CD4-positive, alpha-beta T cell treated with Interleukin-21 for 1 hour (primary cell): ENCODE results near the gene PPIL4.
"Not testable (repeated sequence)": the region's sequence is repeated elsewhere in the genome, so short reads cannot be mapped to it uniquely, and the experiment has no call there.

Experiments
- DNase-seq: peaks from one replicate; pipeline ENCODE4 v3.0.0-alpha.2; 2020

Gene PPIL4

GRCh38 chr6:149483334-149483725 is 62.5 kb downstream of the PPIL4 start:
- DNase-seq = peak; percentile 32

- DNase-seq = peak; percentile 50
These were observed 63.1 kb downstream of the PPIL4 start for GRCh38 chr6:149482545-149483333.

- peak; percentile 82 for DNase-seq
These were observed 65.2 kb downstream of the PPIL4 start for GRCh38 chr6:149480502-149481280.

GRCh38 chr6:149478631-149479314 is 67.1 kb downstream of the PPIL4 start:
- no peak for DNase-seq

- DNase-seq = no peak
These were observed 68.3 kb downstream of the PPIL4 start for GRCh38 chr6:149477544-149477943.

GRCh38 chr6:149476789-149477455 is 68.9 kb downstream of the PPIL4 start:
- no peak for DNase-seq

- peak; percentile 33 for DNase-seq
These were observed 71.5 kb downstream of the PPIL4 start for GRCh38 chr6:149474108-149474935.

- peak; percentile 39 for DNase-seq
These were observed 72.5 kb downstream of the PPIL4 start for GRCh38 chr6:149473080-149474052.

- DNase-seq = no peak
These were observed 73.6 kb downstream of the PPIL4 start for GRCh38 chr6:149472241-149472640.

- peak; percentile 47 for DNase-seq
These were observed 74.0 kb downstream of the PPIL4 start for GRCh38 chr6:149471801-149472200.

GRCh38 chr6:149470948-149471347 is 74.9 kb downstream of the PPIL4 start:
- DNase-seq = no peak

- no peak for DNase-seq
These were observed 77.7 kb downstream of the PPIL4 start for GRCh38 chr6:149468179-149468578.

GRCh38 chr6:149467265-149467664 is 78.6 kb downstream of the PPIL4 start:
- no peak for DNase-seq

GRCh38 chr6:149464411-149464810 is 81.4 kb downstream of the PPIL4 start:
- DNase-seq = no peak

- DNase-seq = no peak
These were observed 82.1 kb downstream of the PPIL4 start for GRCh38 chr6:149463781-149464180.

- not testable (repeated sequence) for DNase-seq
These were observed 83.1 kb downstream of the PPIL4 start for GRCh38 chr6:149462712-149463111.

- DNase-seq = no peak
These were observed 84.2 kb downstream of the PPIL4 start for GRCh38 chr6:149461670-149462069.

- not testable (repeated sequence) for DNase-seq
These were observed 85.6 kb downstream of the PPIL4 start for GRCh38 chr6:149460249-149460648.

GRCh38 chr6:149459761-149460160 is 86.1 kb downstream of the PPIL4 start:
- no peak for DNase-seq

GRCh38 chr6:149458806-149459205 is 87.0 kb downstream of the PPIL4 start:
- no peak for DNase-seq

GRCh38 chr6:149458196-149458595 is 87.6 kb downstream of the PPIL4 start:
- no peak for DNase-seq
